ENCODE measurements around the gene PLCH2.

PLCH2 gene

GRCh38 chr1:2465371-2466269 lies 10.5 kb upstream of the PLCH2 start:
- TF ChIP-seq TAF1 (IDR thresholded peaks at IDR 0.05; ENCODE audit: borderline replicate concordance, low read depth, low read length) (no peak), POLR2AphosphoS5 (IDR thresholded peaks at IDR 0.05; ENCODE audit: low read depth, low read length) (no peak), POLR2A (IDR thresholded peaks at IDR 0.05; ENCODE audit: low read depth, low read length) (no peak)
- FAIRE-seq (no peak), DNase-seq (ENCODE audit: insufficient read length) (no peak)

- FAIRE-seq (no peak), DNase-seq (ENCODE audit: insufficient read length) (no peak)
- no peak for TF ChIP-seq TAF1 (IDR thresholded peaks at IDR 0.05; ENCODE audit: borderline replicate concordance, low read depth, low read length)
- no peak for TF ChIP-seq POLR2A (IDR thresholded peaks at IDR 0.05; ENCODE audit: low read depth, low read length)
- TF ChIP-seq POLR2AphosphoS5 (IDR thresholded peaks at IDR 0.05; ENCODE audit: low read depth, low read length): no peak
These were observed 9.8 kb upstream of the PLCH2 start for GRCh38 chr1:2466270-2466665.

- FAIRE-seq (no peak), DNase-seq (ENCODE audit: insufficient read length) (peak; percentile 65)
- TF ChIP-seq POLR2AphosphoS5 (IDR thresholded peaks at IDR 0.05; ENCODE audit: low read depth, low read length) (no peak), TAF1 (IDR thresholded peaks at IDR 0.05; ENCODE audit: borderline replicate concordance, low read depth, low read length) (no peak), POLR2A (IDR thresholded peaks at IDR 0.05; ENCODE audit: low read depth, low read length) (no peak)
These were observed 9.0 kb upstream of the PLCH2 start for GRCh38 chr1:2466958-2467554.

- TF ChIP-seq TAF1 (IDR thresholded peaks at IDR 0.05; ENCODE audit: borderline replicate concordance, low read depth, low read length) (no peak), POLR2A (IDR thresholded peaks at IDR 0.05; ENCODE audit: low read depth, low read length) (no peak), POLR2AphosphoS5 (IDR thresholded peaks at IDR 0.05; ENCODE audit: low read depth, low read length) (no peak)
- DNase-seq (ENCODE audit: insufficient read length) (no peak), FAIRE-seq (no peak)
These were observed 8.0 kb upstream of the PLCH2 start for GRCh38 chr1:2468041-2468472.

- TF ChIP-seq POLR2A (IDR thresholded peaks at IDR 0.05; ENCODE audit: low read depth, low read length) (no peak), TAF1 (IDR thresholded peaks at IDR 0.05; ENCODE audit: borderline replicate concordance, low read depth, low read length) (no peak), POLR2AphosphoS5 (IDR thresholded peaks at IDR 0.05; ENCODE audit: low read depth, low read length) (no peak)
- no peak for DNase-seq (ENCODE audit: insufficient read length)
- no peak for FAIRE-seq
These were observed 7.5 kb upstream of the PLCH2 start for GRCh38 chr1:2468540-2468939.

- FAIRE-seq: no peak
- no peak for DNase-seq (ENCODE audit: insufficient read length)
- no peak for TF ChIP-seq POLR2A (IDR thresholded peaks at IDR 0.05; ENCODE audit: low read depth, low read length)
- TF ChIP-seq POLR2AphosphoS5 (IDR thresholded peaks at IDR 0.05; ENCODE audit: low read depth, low read length): no peak
- no peak for TF ChIP-seq TAF1 (IDR thresholded peaks at IDR 0.05; ENCODE audit: borderline replicate concordance, low read depth, low read length)
These were observed 6.8 kb upstream of the PLCH2 start for GRCh38 chr1:2469103-2469940.

- FAIRE-seq (no peak), DNase-seq (ENCODE audit: insufficient read length) (no peak)
- no peak for TF ChIP-seq POLR2AphosphoS5 (IDR thresholded peaks at IDR 0.05; ENCODE audit: low read depth, low read length)
- no peak for TF ChIP-seq TAF1 (IDR thresholded peaks at IDR 0.05; ENCODE audit: borderline replicate concordance, low read depth, low read length)
- TF ChIP-seq POLR2A (IDR thresholded peaks at IDR 0.05; ENCODE audit: low read depth, low read length): no peak
These were observed 5.6 kb upstream of the PLCH2 start for GRCh38 chr1:2470290-2471158.

GRCh38 chr1:2471159-2471471 lies 5.0 kb upstream of the PLCH2 start:
- no peak for DNase-seq (ENCODE audit: insufficient read length)
- no peak for FAIRE-seq
- TF ChIP-seq POLR2A (IDR thresholded peaks at IDR 0.05; ENCODE audit: low read depth, low read length) (no peak), TAF1 (IDR thresholded peaks at IDR 0.05; ENCODE audit: borderline replicate concordance, low read depth, low read length) (no peak), POLR2AphosphoS5 (IDR thresholded peaks at IDR 0.05; ENCODE audit: low read depth, low read length) (no peak)

- DNase-seq (ENCODE audit: insufficient read length) (no peak), FAIRE-seq (no peak)
- no peak for TF ChIP-seq POLR2A (IDR thresholded peaks at IDR 0.05; ENCODE audit: low read depth, low read length)
- TF ChIP-seq TAF1 (IDR thresholded peaks at IDR 0.05; ENCODE audit: borderline replicate concordance, low read depth, low read length): no peak
- TF ChIP-seq POLR2AphosphoS5 (IDR thresholded peaks at IDR 0.05; ENCODE audit: low read depth, low read length): no peak
These were observed 4.5 kb upstream of the PLCH2 start for GRCh38 chr1:2471587-2472001.

- no peak for DNase-seq (ENCODE audit: insufficient read length)
- TF ChIP-seq TAF1 (IDR thresholded peaks at IDR 0.05; ENCODE audit: borderline replicate concordance, low read depth, low read length) (no peak), POLR2A (IDR thresholded peaks at IDR 0.05; ENCODE audit: low read depth, low read length) (no peak), POLR2AphosphoS5 (IDR thresholded peaks at IDR 0.05; ENCODE audit: low read depth, low read length) (no peak)
- FAIRE-seq: no peak
These were observed 4.0 kb upstream of the PLCH2 start for GRCh38 chr1:2472109-2472508.

All from GM12892 (cell line).